H9 (cell line): ENCODE results near the gene AATF. TPM values are rescaled to one million over a fixed set of nuclear protein-coding genes. Genes with fewer than 3 reads are reported as not detected.

Experiments
- DNase-seq: peaks from one replicate; pipeline ENCODE4 v3.0.0-alpha.2; 2017
- H2AFZ ChIP-seq: one replicate; pipeline ENCODE4 v1.6.1; 2013; ENCODE audit warnings: mild to moderate bottlenecking, low read length, control low read depth, moderate library complexity
- H2AK5ac ChIP-seq: 2 replicates; pipeline ENCODE4 v1.6.1; 2013; ENCODE audit warnings: low read length, control low read depth, mixed read lengths; ENCODE audit not compliant: insufficient read length
- H2BK120ac ChIP-seq: one replicate; pipeline ENCODE4 v1.6.1; 2013; ENCODE audit warnings: low read depth, mild to moderate bottlenecking, low read length, control low read depth, inconsistent platforms; ENCODE audit not compliant: poor library complexity, severe bottlenecking
- H2BK12ac ChIP-seq: 2 replicates; pipeline ENCODE4 v1.6.1; 2013; ENCODE audit warnings: low read length, control low read depth, mixed read lengths, low read depth; ENCODE audit not compliant: insufficient read length
- H2BK15ac ChIP-seq: 2 replicates; pipeline ENCODE4 v1.6.1; 2013; ENCODE audit warnings: low read depth, low read length, control low read depth
- H2BK20ac ChIP-seq: one replicate; pipeline ENCODE4 v1.6.1; 2013; ENCODE audit warnings: low read depth, mild to moderate bottlenecking, low read length, control low read depth, inconsistent platforms; ENCODE audit not compliant: poor library complexity, severe bottlenecking
- H2BK5ac ChIP-seq: 2 replicates; pipeline ENCODE4 v1.6.1; 2013; ENCODE audit warnings: low read length, control low read depth, mixed read lengths; ENCODE audit not compliant: insufficient read length
- H3K14ac ChIP-seq: 2 replicates; pipeline ENCODE4 v1.6.1; 2013; ENCODE audit warnings: low read length, control low read depth; ENCODE audit not compliant: insufficient read depth
- H3K18ac ChIP-seq: 2 replicates; pipeline ENCODE4 v1.6.1; 2013; ENCODE audit warnings: low read depth, mild to moderate bottlenecking, mixed read lengths, low read length, control low read depth; ENCODE audit not compliant: insufficient read length
- H3K23ac ChIP-seq: 2 replicates; pipeline ENCODE4 v1.6.1; 2013; ENCODE audit warnings: low read length, control low read depth, mixed read lengths, low read depth; ENCODE audit not compliant: insufficient read length
- H3K23me2 ChIP-seq: 2 replicates; pipeline ENCODE4 v1.6.1; 2013; ENCODE audit warnings: low read depth, mild to moderate bottlenecking, mixed read lengths, low read length, control low read depth; ENCODE audit not compliant: insufficient read length, poor library complexity, severe bottlenecking
- H3K27ac ChIP-seq: 2 replicates; pipeline ENCODE4 v1.5.1; 2013; ENCODE audit warnings: low read length, control low read depth, mixed read lengths, low read depth; ENCODE audit not compliant: insufficient read length
- H3K27me3 ChIP-seq: 2 replicates; pipeline ENCODE4 v1.6.1; 2013; ENCODE audit warnings: low read length, control low read depth, inconsistent platforms; ENCODE audit not compliant: insufficient read depth
- H3K4ac ChIP-seq: 2 replicates; pipeline ENCODE4 v1.6.1; 2013; ENCODE audit warnings: low read depth, mild to moderate bottlenecking, control low read depth, inconsistent platforms, low read length, moderate library complexity
- H3K4me1 ChIP-seq: 2 replicates; pipeline ENCODE4 v1.6.1; 2013; ENCODE audit warnings: low read length, control low read depth, inconsistent platforms; ENCODE audit not compliant: insufficient read depth
- H3K4me2 ChIP-seq: 2 replicates; pipeline ENCODE4 v1.6.1; 2013; ENCODE audit warnings: low read length, control low read depth, mixed read lengths; ENCODE audit not compliant: insufficient read length, insufficient read depth
- H3K56ac ChIP-seq: 2 replicates; pipeline ENCODE4 v1.6.1; 2013; ENCODE audit warnings: low read depth, mild to moderate bottlenecking, mixed read lengths, low read length, control low read depth; ENCODE audit not compliant: insufficient read length
- H3K79me1 ChIP-seq: 2 replicates; pipeline ENCODE4 v1.6.1; 2013; ENCODE audit warnings: low read depth, mild to moderate bottlenecking, moderate library complexity, low read length, control low read depth, inconsistent platforms; ENCODE audit not compliant: insufficient read depth, poor library complexity, severe bottlenecking
- H3K79me2 ChIP-seq: 2 replicates; pipeline ENCODE4 v1.6.1; 2013; ENCODE audit warnings: low read length, control low read depth, inconsistent platforms; ENCODE audit not compliant: insufficient read depth
- H3K9ac ChIP-seq: 2 replicates; pipeline ENCODE4 v1.6.1; 2013; ENCODE audit warnings: low read length, control low read depth, mixed read lengths; ENCODE audit not compliant: insufficient read length; ENCODE audit errors: extremely low read depth
- H3K9me3 ChIP-seq: one replicate; pipeline ENCODE4 v1.6.1; 2013; ENCODE audit warnings: low read depth, low read length, inconsistent platforms; ENCODE audit not compliant: control insufficient read depth
- H3T11ph ChIP-seq: one replicate; pipeline ENCODE4 v1.6.1; 2013; ENCODE audit warnings: mild to moderate bottlenecking, low read length, control low read depth, inconsistent platforms
- H4K20me1 ChIP-seq: one replicate; pipeline ENCODE4 v1.6.1; 2013; ENCODE audit not compliant: control insufficient read depth, insufficient read length, insufficient read depth
- H4K5ac ChIP-seq: 2 replicates; pipeline ENCODE4 v1.6.1; 2013; ENCODE audit warnings: low read depth, mild to moderate bottlenecking, mixed read lengths, low read length, control low read depth; ENCODE audit not compliant: insufficient read length
- H4K8ac ChIP-seq: replicated peaks from 2 replicates; pipeline ENCODE4 v1.6.1; 2013; ENCODE audit warnings: low read length, control low read depth, mixed read lengths, low read depth; ENCODE audit not compliant: insufficient read length
- H4K91ac ChIP-seq: 2 replicates; pipeline ENCODE4 v1.6.1; 2013; ENCODE audit warnings: low read depth, mild to moderate bottlenecking, moderate library complexity, mixed read lengths, low read length, control low read depth; ENCODE audit not compliant: insufficient read length
- H3K27ac Mint-ChIP-seq, 3 experiments: 2 replicates in 2 of 3; 3 replicates in 1 of 3; pipeline ENCODE4 v1.8.0; 2020 to 2021; ENCODE audit warnings: mixed read lengths in 3 of 3, mild to moderate bottlenecking in 1 of 3, moderate library complexity in 1 of 3
- H3K27me3 Mint-ChIP-seq: 2 replicates; pipeline ENCODE4 v1.8.0; 2021; ENCODE audit warnings: low read depth, mild to moderate bottlenecking, moderate library complexity, mixed read lengths
- H3K36me3 Mint-ChIP-seq, 3 experiments: 2 replicates in 2 of 3; 3 replicates in 1 of 3; pipeline ENCODE4 v1.8.0; 2020 to 2021; ENCODE audit warnings: low read depth in 3 of 3, mixed read lengths in 3 of 3; ENCODE audit not compliant: insufficient read depth in 1 of 3
- H3K4me1 Mint-ChIP-seq, 2 experiments: 2 replicates each; pipeline ENCODE4 v1.8.0; 2020; ENCODE audit warnings: mixed read lengths in 2 of 2
- H3K4me3 Mint-ChIP-seq, 2 experiments: 2 replicates in 1 of 2; 3 replicates in 1 of 2; pipeline ENCODE4 v1.8.0; 2020 to 2021; ENCODE audit warnings: mild to moderate bottlenecking in 2 of 2, mixed read lengths in 2 of 2, moderate library complexity in 1 of 2
- H3K9me3 Mint-ChIP-seq, 2 experiments: 2 replicates in 1 of 2; 3 replicates in 1 of 2; pipeline ENCODE4 v1.8.0; 2020; ENCODE audit warnings: mild to moderate bottlenecking in 2 of 2, mixed read lengths in 2 of 2, moderate library complexity in 1 of 2
- WGBS: extraction: QIAGEN DNeasy Blood & Tissue Kit; methylation state at CpG from one replicate; pipeline ENCODE4 v1.1.7; 2013; ENCODE audit warnings: missing lambda C conversion rate, low lambda C conversion rate, mixed read lengths; ENCODE audit not compliant: insufficient read length; ENCODE audit errors: extremely low coverage; 5-methylcytosine and 5-hydroxymethylcytosine counted together
- total RNA-seq: library from RNA; stranded (reverse); gene quantifications from 2 replicates; pipeline ENCODE4 v1.2.1, GENCODE V29; 2021
- TF ChIP-seq, protein P1 (sequence below): fragments of 200-600 bp; sonication (generic); conservative IDR thresholded peaks from 3 replicates; pipeline ENCODE4 v1.8.0; 2021; ENCODE audit warnings: antibody characterized with exemption, mild to moderate bottlenecking

The AATF gene
- total RNA-seq, 1 experiment from 2014 or later, result 69.6 TPM

DNA sequence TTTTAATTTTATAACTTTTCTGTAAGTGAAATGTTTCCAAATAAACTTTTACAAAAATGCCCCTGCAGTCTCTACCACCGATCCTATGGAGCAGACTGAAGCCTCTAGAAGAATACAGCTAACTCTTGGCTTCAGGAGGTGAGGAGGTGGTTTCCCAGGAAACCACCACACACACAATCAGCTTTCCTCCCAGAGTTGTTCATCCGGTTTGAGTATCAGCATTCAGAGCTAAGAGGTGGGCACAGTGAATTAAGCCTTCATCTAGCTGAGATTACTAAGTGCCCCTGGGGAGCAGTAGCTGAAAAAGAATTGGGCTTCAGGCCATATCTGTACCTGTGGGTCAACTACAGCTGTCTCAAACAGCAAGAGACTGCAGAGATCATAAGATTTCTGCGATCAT is 139.7 kb downstream of the AATF start:
- H3K4me3 Mint-ChIP-seq, result no peak overlapping the region

More for the DNA sequence above, 139.7 kb downstream of the AATF start:
- Histone ChIP-seq H3K4me1 (peaks cover 4% of the 10 kb centered on the region; the same call in 1 of the 2 replicates), H2AFZ (no peak overlapping the region), H3K14ac (no peak overlapping the region), H4K5ac (no peak overlapping the region), H3K27ac (no peak overlapping the region), H4K20me1 (no peaks in the 10 kb centered on the region), H2AK5ac (no peak overlapping the region), H2BK12ac (no peak overlapping the region), H4K8ac (no peak overlapping the region), H3K27me3 (no peaks in the 10 kb centered on the region), H3K4me2 (no peak overlapping the region), H3K79me1 (no peaks in the 10 kb centered on the region), H2BK5ac (no peak overlapping the region), H3K4ac (no peak overlapping the region), H2BK15ac (no peak overlapping the region), H3K23ac (no peak overlapping the region), H4K91ac (no peak overlapping the region), H3T11ph (no peak overlapping the region), H3K79me2 (no peaks in the 10 kb centered on the region), H2BK20ac (no peak overlapping the region), H3K9ac (no peak overlapping the region), H3K18ac (no peak overlapping the region), H3K56ac (no peak overlapping the region), H2BK120ac (no peak overlapping the region), H3K23me2 (no peaks in the 10 kb centered on the region), H3K9me3 (no peaks in the 10 kb centered on the region)
- TF ChIP-seq, protein P1, sequence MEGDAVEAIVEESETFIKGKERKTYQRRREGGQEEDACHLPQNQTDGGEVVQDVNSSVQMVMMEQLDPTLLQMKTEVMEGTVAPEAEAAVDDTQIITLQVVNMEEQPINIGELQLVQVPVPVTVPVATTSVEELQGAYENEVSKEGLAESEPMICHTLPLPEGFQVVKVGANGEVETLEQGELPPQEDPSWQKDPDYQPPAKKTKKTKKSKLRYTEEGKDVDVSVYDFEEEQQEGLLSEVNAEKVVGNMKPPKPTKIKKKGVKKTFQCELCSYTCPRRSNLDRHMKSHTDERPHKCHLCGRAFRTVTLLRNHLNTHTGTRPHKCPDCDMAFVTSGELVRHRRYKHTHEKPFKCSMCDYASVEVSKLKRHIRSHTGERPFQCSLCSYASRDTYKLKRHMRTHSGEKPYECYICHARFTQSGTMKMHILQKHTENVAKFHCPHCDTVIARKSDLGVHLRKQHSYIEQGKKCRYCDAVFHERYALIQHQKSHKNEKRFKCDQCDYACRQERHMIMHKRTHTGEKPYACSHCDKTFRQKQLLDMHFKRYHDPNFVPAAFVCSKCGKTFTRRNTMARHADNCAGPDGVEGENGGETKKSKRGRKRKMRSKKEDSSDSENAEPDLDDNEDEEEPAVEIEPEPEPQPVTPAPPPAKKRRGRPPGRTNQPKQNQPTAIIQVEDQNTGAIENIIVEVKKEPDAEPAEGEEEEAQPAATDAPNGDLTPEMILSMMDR, result no peak
- H3K36me3 Mint-ChIP-seq, result peaks cover 35 to 67% (median 43%) of the 10 kb centered on the region in 3 experiments; a peak in 6 of 7 replicates
- no peak for DNase-seq
- no peaks in the 10 kb centered on the region for H3K27me3 Mint-ChIP-seq
- H3K27ac Mint-ChIP-seq, result no peak overlapping the region
- no CpG with 5 or more reads among the region's 3 CpGs for WGBS
- H3K9me3 Mint-ChIP-seq, result no peaks in the 10 kb centered on the region
- H3K4me1 Mint-ChIP-seq, result peaks cover 19 to 25% of the 10 kb centered on the region in 2 experiments
